Neural crest cell (in vitro differentiated cells): ENCODE data around the gene ZNF791. TPM values are rescaled to one million over a fixed set of nuclear protein-coding genes. Genes with fewer than 3 reads are reported as not detected.

Experiments
- DNase-seq: peaks from one replicate; pipeline ENCODE4 v3.0.0; 2021; ENCODE audit warnings: low read depth, mixed read lengths, low spot score
- H3K27ac Mint-ChIP-seq: one replicate; pipeline ENCODE4 v1.8.0; 2021; ENCODE audit warnings: mild to moderate bottlenecking, mixed read lengths; ENCODE audit not compliant: unreplicated experiment
- H3K27me3 Mint-ChIP-seq: 2 replicates; pipeline ENCODE4 v1.8.0; 2021; ENCODE audit warnings: low read depth, mild to moderate bottlenecking, mixed read lengths
- H3K36me3 Mint-ChIP-seq: 2 replicates; pipeline ENCODE4 v1.8.0; 2021; ENCODE audit warnings: low read depth, mild to moderate bottlenecking, mixed read lengths
- H3K4me1 Mint-ChIP-seq: 2 replicates; pipeline ENCODE4 v1.8.0; 2021; ENCODE audit warnings: mixed read lengths
- H3K4me3 Mint-ChIP-seq: one replicate; pipeline ENCODE4 v1.8.0; 2021; ENCODE audit warnings: mild to moderate bottlenecking, mixed read lengths
- H3K9me3 Mint-ChIP-seq: 2 replicates; pipeline ENCODE4 v1.8.0; 2021; ENCODE audit warnings: mixed read lengths
- CTCF ChIP-seq: fragments of 200-600 bp; sonication (generic); conservative IDR thresholded peaks from 2 replicates; pipeline ENCODE4 v1.5.0; 2021; ENCODE audit warnings: antibody characterized with exemption, mild to moderate bottlenecking
- total RNA-seq: library from RNA; stranded (reverse); gene quantifications from 2 replicates; pipeline ENCODE4 v1.2.1, GENCODE V29; 2021

ZNF791 gene
- total RNA-seq, 1 donor from 2014 or later = 22.4 TPM

- Mint-ChIP-seq H3K36me3 (peaks cover 12% of the 10 kb centered on the region), H3K27ac (peak overlapping the region; percentile 84), H3K9me3 (no peaks in the 10 kb centered on the region), H3K4me1 (no peaks in the 10 kb centered on the region), H3K27me3 (no peaks in the 10 kb centered on the region), H3K4me3 (no peak overlapping the region)
- no peak for TF ChIP-seq CTCF
- no peak for DNase-seq
Measured at GRCh38 chr19:12647047-12647446, 36.3 kb downstream of the ZNF791 start.

GRCh38 chr19:12647490-12648071, 36.9 kb downstream of the ZNF791 start:
- Mint-ChIP-seq H3K4me3 (no peak overlapping the region), H3K27ac (no peak overlapping the region)

GRCh38 chr19:12648088-12648487, 37.4 kb downstream of the ZNF791 start:
- H3K36me3 Mint-ChIP-seq = peaks cover 12% of the 10 kb centered on the region
- no peak for TF ChIP-seq CTCF
- DNase-seq = no peak
- no peaks in the 10 kb centered on the region for H3K4me1 Mint-ChIP-seq
- no peaks in the 10 kb centered on the region for H3K9me3 Mint-ChIP-seq
- no peak overlapping the region for H3K27ac Mint-ChIP-seq
- no peak overlapping the region for H3K4me3 Mint-ChIP-seq
- H3K27me3 Mint-ChIP-seq = no peaks in the 10 kb centered on the region

More at GRCh38 chr19:12647490-12648071, 36.9 kb downstream of the ZNF791 start:
- H3K36me3 Mint-ChIP-seq = peaks cover 12% of the 10 kb centered on the region
- H3K27me3 Mint-ChIP-seq = no peaks in the 10 kb centered on the region
- DNase-seq = no peak
- H3K4me1 Mint-ChIP-seq = no peaks in the 10 kb centered on the region
- no peaks in the 10 kb centered on the region for H3K9me3 Mint-ChIP-seq
- no peak for TF ChIP-seq CTCF

GRCh38 chr19:12649941-12650340, 39.2 kb downstream of the ZNF791 start:
- Mint-ChIP-seq H3K9me3 (no peaks in the 10 kb centered on the region), H3K27me3 (no peaks in the 10 kb centered on the region), H3K36me3 (peaks cover 10% of the 10 kb centered on the region), H3K4me1 (no peaks in the 10 kb centered on the region), H3K27ac (no peak overlapping the region), H3K4me3 (no peak overlapping the region)
- no peak for TF ChIP-seq CTCF
- DNase-seq = no peak

- TF ChIP-seq CTCF = no peak
- no peak for DNase-seq
Measured at GRCh38 chr19:12652219-12652618, 41.5 kb downstream of the ZNF791 start.

More at GRCh38 chr19:12652219-12652618, 41.5 kb downstream of the ZNF791 start:
- H3K27ac Mint-ChIP-seq = no peak overlapping the region
- H3K4me3 Mint-ChIP-seq = no peak overlapping the region
- no peaks in the 10 kb centered on the region for H3K27me3 Mint-ChIP-seq
- H3K4me1 Mint-ChIP-seq = no peaks in the 10 kb centered on the region
- no peaks in the 10 kb centered on the region for H3K9me3 Mint-ChIP-seq
- H3K36me3 Mint-ChIP-seq = peaks cover 17% of the 10 kb centered on the region
